ENCODE results near the gene FOXP2.

The FOXP2 gene

DNA sequence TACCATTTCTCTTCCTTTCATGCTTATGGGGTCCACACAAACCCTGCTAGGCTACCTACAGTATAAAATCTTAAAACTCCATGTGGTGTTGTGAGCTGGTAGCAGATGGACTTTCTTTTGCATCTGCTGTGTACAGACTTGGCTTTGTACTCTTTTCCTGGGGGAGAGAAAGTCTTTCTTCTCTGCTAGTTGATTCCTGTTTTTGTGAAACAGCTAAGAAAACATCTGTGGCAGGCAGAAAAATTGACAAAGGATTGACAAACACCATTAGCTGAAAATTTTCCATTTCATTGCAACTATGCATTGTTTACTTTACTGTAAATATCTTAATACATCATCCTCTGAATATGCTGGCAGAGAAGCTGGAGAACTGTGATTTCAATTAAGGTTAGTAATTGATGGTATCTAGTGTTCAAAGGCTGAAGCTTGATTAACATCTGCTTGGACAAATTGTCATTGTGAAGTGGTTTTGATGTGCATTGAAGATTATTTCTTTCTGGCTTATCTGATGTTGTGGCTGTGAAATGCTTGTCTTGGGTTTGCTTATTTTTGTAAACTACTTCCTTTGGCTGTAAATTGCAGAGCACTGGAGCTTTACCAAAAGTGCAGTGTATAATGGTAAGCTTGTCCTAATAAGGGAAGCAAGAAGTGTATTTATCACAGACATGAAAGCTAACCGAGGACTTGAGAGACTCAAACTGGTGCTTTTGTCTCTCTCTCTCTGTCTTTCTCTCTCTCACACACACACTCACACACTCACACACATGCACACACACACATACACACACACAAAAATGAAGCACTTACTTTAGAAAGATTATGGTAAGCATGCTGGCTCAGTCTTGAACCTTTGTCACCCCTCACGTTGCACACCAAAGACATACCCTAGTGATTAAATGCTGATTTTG is at the start of gene FOXP2 (continued):
- TF ChIP-seq ZNF140 (tag by site-specific recombination; IDR thresholded peaks at IDR 0.05) = no peak
- no peak for TF ChIP-seq ZNF777 (tag by site-specific recombination; IDR thresholded peaks at IDR 0.05; ENCODE audit: borderline replicate concordance)
- TF ChIP-seq ZNF423 (tag by site-specific recombination; IDR thresholded peaks at IDR 0.05) = no peak
- no peak for TF ChIP-seq ZNF211 (tag by site-specific recombination; IDR thresholded peaks at IDR 0.05; ENCODE audit: low read depth)
- peak; percentile 27; the same call in 1 of the 2 replicates for TF ChIP-seq ZBTB20 (tag by site-specific recombination; IDR thresholded peaks at IDR 0.05)
- peak; percentile 66; the same call in 1 of the 2 replicates for TF ChIP-seq ZNF624 (tag by site-specific recombination; IDR thresholded peaks at IDR 0.05)
- no peak for TF ChIP-seq ZFP3 (tag by site-specific recombination; IDR thresholded peaks at IDR 0.05; ENCODE audit: low read depth)
- TF ChIP-seq, protein P1, sequence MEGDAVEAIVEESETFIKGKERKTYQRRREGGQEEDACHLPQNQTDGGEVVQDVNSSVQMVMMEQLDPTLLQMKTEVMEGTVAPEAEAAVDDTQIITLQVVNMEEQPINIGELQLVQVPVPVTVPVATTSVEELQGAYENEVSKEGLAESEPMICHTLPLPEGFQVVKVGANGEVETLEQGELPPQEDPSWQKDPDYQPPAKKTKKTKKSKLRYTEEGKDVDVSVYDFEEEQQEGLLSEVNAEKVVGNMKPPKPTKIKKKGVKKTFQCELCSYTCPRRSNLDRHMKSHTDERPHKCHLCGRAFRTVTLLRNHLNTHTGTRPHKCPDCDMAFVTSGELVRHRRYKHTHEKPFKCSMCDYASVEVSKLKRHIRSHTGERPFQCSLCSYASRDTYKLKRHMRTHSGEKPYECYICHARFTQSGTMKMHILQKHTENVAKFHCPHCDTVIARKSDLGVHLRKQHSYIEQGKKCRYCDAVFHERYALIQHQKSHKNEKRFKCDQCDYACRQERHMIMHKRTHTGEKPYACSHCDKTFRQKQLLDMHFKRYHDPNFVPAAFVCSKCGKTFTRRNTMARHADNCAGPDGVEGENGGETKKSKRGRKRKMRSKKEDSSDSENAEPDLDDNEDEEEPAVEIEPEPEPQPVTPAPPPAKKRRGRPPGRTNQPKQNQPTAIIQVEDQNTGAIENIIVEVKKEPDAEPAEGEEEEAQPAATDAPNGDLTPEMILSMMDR (tag by site-specific recombination; IDR thresholded peaks at IDR 0.05) = no peak
- TF ChIP-seq ZNF214 (tag by site-specific recombination; IDR thresholded peaks at IDR 0.05; ENCODE audit: borderline replicate concordance) = no peak
- no peak for TF ChIP-seq ZNF311 (tag by site-specific recombination; IDR thresholded peaks at IDR 0.05; ENCODE audit: borderline replicate concordance)
- TF ChIP-seq ZNF610 (tag by site-specific recombination; IDR thresholded peaks at IDR 0.05; ENCODE audit: borderline replicate concordance) = no peak
- no peak for TF ChIP-seq ZNF555 (tag by site-specific recombination; conservative IDR thresholded peaks at IDR 0.05)
- TF ChIP-seq ZNF544 (tag by site-specific recombination; IDR thresholded peaks at IDR 0.05) = no peak
- no peak for TF ChIP-seq ZNF10 (tag by site-specific recombination; IDR thresholded peaks at IDR 0.05)
- TF ChIP-seq BCL11A (tag by site-specific recombination; IDR thresholded peaks at IDR 0.05; ENCODE audit: low read depth) = no peak
- TF ChIP-seq PATZ1 (tag by site-specific recombination; IDR thresholded peaks at IDR 0.05) = no peak
- TF ChIP-seq, protein P2, sequence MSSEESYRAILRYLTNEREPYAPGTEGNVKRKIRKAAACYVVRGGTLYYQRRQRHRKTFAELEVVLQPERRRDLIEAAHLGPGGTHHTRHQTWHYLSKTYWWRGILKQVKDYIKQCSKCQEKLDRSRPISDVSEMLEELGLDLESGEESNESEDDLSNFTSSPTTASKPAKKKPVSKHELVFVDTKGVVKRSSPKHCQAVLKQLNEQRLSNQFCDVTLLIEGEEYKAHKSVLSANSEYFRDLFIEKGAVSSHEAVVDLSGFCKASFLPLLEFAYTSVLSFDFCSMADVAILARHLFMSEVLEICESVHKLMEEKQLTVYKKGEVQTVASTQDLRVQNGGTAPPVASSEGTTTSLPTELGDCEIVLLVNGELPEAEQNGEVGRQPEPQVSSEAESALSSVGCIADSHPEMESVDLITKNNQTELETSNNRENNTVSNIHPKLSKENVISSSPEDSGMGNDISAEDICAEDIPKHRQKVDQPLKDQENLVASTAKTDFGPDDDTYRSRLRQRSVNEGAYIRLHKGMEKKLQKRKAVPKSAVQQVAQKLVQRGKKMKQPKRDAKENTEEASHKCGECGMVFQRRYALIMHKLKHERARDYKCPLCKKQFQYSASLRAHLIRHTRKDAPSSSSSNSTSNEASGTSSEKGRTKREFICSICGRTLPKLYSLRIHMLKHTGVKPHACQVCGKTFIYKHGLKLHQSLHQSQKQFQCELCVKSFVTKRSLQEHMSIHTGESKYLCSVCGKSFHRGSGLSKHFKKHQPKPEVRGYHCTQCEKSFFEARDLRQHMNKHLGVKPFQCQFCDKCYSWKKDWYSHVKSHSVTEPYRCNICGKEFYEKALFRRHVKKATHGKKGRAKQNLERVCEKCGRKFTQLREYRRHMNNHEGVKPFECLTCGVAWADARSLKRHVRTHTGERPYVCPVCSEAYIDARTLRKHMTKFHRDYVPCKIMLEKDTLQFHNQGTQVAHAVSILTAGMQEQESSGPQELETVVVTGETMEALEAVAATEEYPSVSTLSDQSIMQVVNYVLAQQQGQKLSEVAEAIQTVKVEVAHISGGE (tag by site-specific recombination; conservative IDR thresholded peaks at IDR 0.05; ENCODE audit: low read depth) = no peak
- no peak for TF ChIP-seq ZNF121 (tag by site-specific recombination; IDR thresholded peaks at IDR 0.05)
- TF ChIP-seq ZNF548 (tag by site-specific recombination; IDR thresholded peaks at IDR 0.05) = no peak
- TF ChIP-seq KLF9 (tag by site-specific recombination; IDR thresholded peaks at IDR 0.05; ENCODE audit: low read depth) = no peak; the same call in 1 of the 2 replicates
- peak; percentile 67 for TF ChIP-seq ZNF600 (tag by site-specific recombination; IDR thresholded peaks at IDR 0.05)
- TF ChIP-seq ZNF747 (tag by site-specific recombination; IDR thresholded peaks at IDR 0.05) = no peak
- no peak for TF ChIP-seq ZNF37A (tag by site-specific recombination; IDR thresholded peaks at IDR 0.05)
- no peak for TF ChIP-seq ZBTB21 (tag by site-specific recombination; IDR thresholded peaks at IDR 0.05)
- TF ChIP-seq ZNF341 (tag by site-specific recombination; IDR thresholded peaks at IDR 0.05; ENCODE audit: low read depth) = no peak
- no peak for TF ChIP-seq ZNF549 (tag by site-specific recombination; IDR thresholded peaks at IDR 0.05)
- TF ChIP-seq, protein P3, sequence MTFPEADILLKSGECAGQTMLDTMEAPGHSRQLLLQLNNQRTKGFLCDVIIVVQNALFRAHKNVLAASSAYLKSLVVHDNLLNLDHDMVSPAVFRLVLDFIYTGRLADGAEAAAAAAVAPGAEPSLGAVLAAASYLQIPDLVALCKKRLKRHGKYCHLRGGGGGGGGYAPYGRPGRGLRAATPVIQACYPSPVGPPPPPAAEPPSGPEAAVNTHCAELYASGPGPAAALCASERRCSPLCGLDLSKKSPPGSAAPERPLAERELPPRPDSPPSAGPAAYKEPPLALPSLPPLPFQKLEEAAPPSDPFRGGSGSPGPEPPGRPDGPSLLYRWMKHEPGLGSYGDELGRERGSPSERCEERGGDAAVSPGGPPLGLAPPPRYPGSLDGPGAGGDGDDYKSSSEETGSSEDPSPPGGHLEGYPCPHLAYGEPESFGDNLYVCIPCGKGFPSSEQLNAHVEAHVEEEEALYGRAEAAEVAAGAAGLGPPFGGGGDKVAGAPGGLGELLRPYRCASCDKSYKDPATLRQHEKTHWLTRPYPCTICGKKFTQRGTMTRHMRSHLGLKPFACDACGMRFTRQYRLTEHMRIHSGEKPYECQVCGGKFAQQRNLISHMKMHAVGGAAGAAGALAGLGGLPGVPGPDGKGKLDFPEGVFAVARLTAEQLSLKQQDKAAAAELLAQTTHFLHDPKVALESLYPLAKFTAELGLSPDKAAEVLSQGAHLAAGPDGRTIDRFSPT (tag by site-specific recombination; IDR thresholded peaks at IDR 0.05) = no peak
- 0 out of 2 replicates have a peak, but pooled peaks have one; percentile 27 for TF ChIP-seq ZNF19 (tag by site-specific recombination; IDR thresholded peaks at IDR 0.05; ENCODE audit: low read depth)
- TF ChIP-seq ZNF529 (tag by site-specific recombination; IDR thresholded peaks at IDR 0.05; ENCODE audit: insufficient replicate concordance) = no peak
- TF ChIP-seq ZNF302 (tag by site-specific recombination; IDR thresholded peaks at IDR 0.05; ENCODE audit: low read depth) = no peak
- TF ChIP-seq ZNF248 (tag by site-specific recombination; IDR thresholded peaks at IDR 0.05) = no peak

Data from HEK293 (cell line).